Naive thymus-derived CD8-positive, alpha-beta T cell (primary cell): ENCODE results near the gene ATRIP. TPM values are rescaled to one million over a fixed set of nuclear protein-coding genes. Genes with fewer than 3 reads are reported as not detected.
A peak's percentile ranks its signal among the peaks of the same experiment; 100 is the strongest.
"Not testable (repeated sequence)": the region's sequence is repeated elsewhere in the genome, so short reads cannot be mapped to it uniquely, and the experiment has no call there.

Source experiments
- ATAC-seq, 2 donors: fragments of 150-1000 bp; cut with Tn5 transposase in 1 of 2; sonication (Bioruptor Pico), chemical (Tn5 transposase) in 1 of 2; 1 replicate in 1 of 2; 2 replicates in 1 of 2; pipeline ENCODE4 v1.10.0; 2021; ENCODE audit warnings: mild to moderate bottlenecking in 2 of 2, moderate library complexity in 2 of 2
- POLR2A ChIA-PET: fragments of 350-600 bp; sonication (Branson Sonifier 250); formaldehyde crosslinking; loops from one replicate; lab custom pipeline; 2021; ENCODE audit warnings: antibody characterized with exemption; lab: Charles Lee
- DNase-seq, 10 donors: peaks; one replicate each; pipeline versions ENCODE4 v3.0.0 to v3.0.0-alpha.2; 2020 to 2022
- H3K27ac Mint-ChIP-seq, 10 donors: one replicate each; pipeline ENCODE4 v1.8.0; 2020 to 2022; ENCODE audit warnings: mild to moderate bottlenecking in 10 of 10, mixed read lengths in 10 of 10, moderate library complexity in 4 of 10, inconsistent platforms in 1 of 10
- H3K27me3 Mint-ChIP-seq, 5 donors: one replicate each; pipeline ENCODE4 v1.8.0; 2021 to 2022; ENCODE audit warnings: mixed read lengths in 5 of 5
- H3K36me3 Mint-ChIP-seq, 3 donors: one replicate each; pipeline ENCODE4 v1.8.0; 2020 to 2022; ENCODE audit warnings: mixed read lengths in 3 of 3, mild to moderate bottlenecking in 2 of 3, inconsistent platforms in 1 of 3
- H3K4me1 Mint-ChIP-seq, 4 donors: one replicate each; pipeline ENCODE4 v1.8.0; 2021 to 2022; ENCODE audit warnings: mixed read lengths in 4 of 4
- H3K4me3 Mint-ChIP-seq, 10 donors: one replicate each; pipeline ENCODE4 v1.8.0; 2020 to 2022; ENCODE audit warnings: mild to moderate bottlenecking in 10 of 10, mixed read lengths in 10 of 10, moderate library complexity in 6 of 10, inconsistent platforms in 1 of 10
- H3K9me3 Mint-ChIP-seq, 9 donors: one replicate each; pipeline ENCODE4 v1.8.0; 2020 to 2022; ENCODE audit warnings: mixed read lengths in 9 of 9, mild to moderate bottlenecking in 3 of 9, inconsistent platforms in 1 of 9, moderate library complexity in 1 of 9
- polyA plus RNA-seq, 3 donors: library from polyadenylated mRNA; unstranded; fragments of 300-500 nt; fragmentation: Illumina TruSeq; gene quantifications; one replicate each; pipeline ENCODE4 v1.2.3, GENCODE V29; 2021
- total RNA-seq, 8 experiments: library from RNA in 2 of 8; stranded (reverse) in 2 of 8; gene quantifications; one replicate each; pipeline ENCODE4 v1.2.3 and lab custom pipeline; 2021 to 2026

ATRIP gene
- total and polyA plus RNA-seq, 5 experiments from 2014 or later = 8.9 to 17.5 (median 13.2) TPM

- peak overlapping the region; percentile 67 to 99 (median 97) for H3K27ac Mint-ChIP-seq
- H3K27me3 Mint-ChIP-seq = no peaks in the 10 kb centered on the region
- H3K4me1 Mint-ChIP-seq = peaks cover 27 to 55% (median 50%) of the 10 kb centered on the region in 4 donors
- POLR2A ChIA-PET = interaction anchor here (0.6 to 2.3 kb wide), 8 partner anchors 10 to 177 kb away, joined by 3 to 16 read pairs (median 4); partner anchors contain the start of genes ATRIP, CCDC51, NME6 and SHISA5
- DNase-seq = no peak
- H3K9me3 Mint-ChIP-seq = no peaks in the 10 kb centered on the region
- H3K36me3 Mint-ChIP-seq = no peaks in the 10 kb centered on the region
- no peak for ATAC-seq
- peak overlapping the region in 9 of 10 donors; percentile 22 to 92 (median 87) for H3K4me3 Mint-ChIP-seq
Observed at GRCh38 chr3:48477959-48478520, 31.5 kb downstream of the ATRIP start.

GRCh38 chr3:48478626-48479555 lies 32.4 kb downstream of the ATRIP start:
- ATAC-seq (peak; percentile 88 to 89), DNase-seq (peak; percentile 35 to 88 (median 65))
- Mint-ChIP-seq H3K4me1 (peaks cover 22 to 48% (median 43%) of the 10 kb centered on the region in 4 donors), H3K27me3 (no peaks in the 10 kb centered on the region), H3K9me3 (no peaks in the 10 kb centered on the region), H3K27ac (peak overlapping the region; percentile 91 to 99 (median 97)), H3K36me3 (no peaks in the 10 kb centered on the region), H3K4me3 (peak overlapping the region; percentile 70 to 93 (median 88))
- POLR2A ChIA-PET = interaction anchor here (0.5 to 2.3 kb wide), 18 partner anchors 9 to 178 kb away, joined by 3 to 33 read pairs (median 6); partner anchors contain the start of genes ATRIP, CCDC51, NME6 and SHISA5

- Mint-ChIP-seq H3K27ac (peak overlapping the region in 2 of 10 donors; percentile 3 to 29), H3K4me1 (peaks cover 19 to 42% (median 35%) of the 10 kb centered on the region in 4 donors)
- H3K4me3 Mint-ChIP-seq, H3K36me3 Mint-ChIP-seq, H3K27me3 Mint-ChIP-seq, H3K9me3 Mint-ChIP-seq, DNase-seq, POLR2A ChIA-PET, ATAC-seq: not testable (repeated sequence)
Observed at GRCh38 chr3:48480891-48481290, 34.4 kb downstream of the ATRIP start.

GRCh38 chr3:48482822-48483221 lies 36.3 kb downstream of the ATRIP start:
- H3K36me3 Mint-ChIP-seq, H3K4me3 Mint-ChIP-seq, H3K27me3 Mint-ChIP-seq, H3K9me3 Mint-ChIP-seq, H3K27ac Mint-ChIP-seq, ATAC-seq, DNase-seq: not testable (repeated sequence)
- POLR2A ChIA-PET = interaction anchor here (0.6 to 1.3 kb wide), 5 partner anchors 9 to 32 kb away, joined by 3 to 12 read pairs (median 4); partner anchors contain the start of gene SHISA5
- H3K4me1 Mint-ChIP-seq = peaks cover 15 to 26% (median 24%) of the 10 kb centered on the region in 4 donors

- Mint-ChIP-seq H3K27me3 (no peaks in the 10 kb centered on the region), H3K9me3 (no peaks in the 10 kb centered on the region), H3K36me3 (no peaks in the 10 kb centered on the region), H3K4me1 (peaks cover 0 to 1% (median under 1%) of the 10 kb centered on the region in 4 donors), H3K4me3 (no peak overlapping the region), H3K27ac (peak overlapping the region in 1 of 10 donors; percentile 19)
- DNase-seq (no peak), ATAC-seq (no peak)
- POLR2A ChIA-PET = no interaction called here
Observed at GRCh38 chr3:48486952-48487351, 40.4 kb downstream of the ATRIP start.

- H3K36me3 Mint-ChIP-seq = peaks cover 0 to 11% (median 5%) of the 10 kb centered on the region in 3 donors
- no peaks in the 10 kb centered on the region for H3K9me3 Mint-ChIP-seq
- peak overlapping the region in 1 of 10 donors; percentile 13 for H3K27ac Mint-ChIP-seq
- H3K4me3 Mint-ChIP-seq = no peak overlapping the region
- peaks cover 0 to 7% (median under 1%) of the 10 kb centered on the region in 4 donors for H3K4me1 Mint-ChIP-seq
- DNase-seq = no peak
- ATAC-seq = no peak
- H3K27me3 Mint-ChIP-seq = no peaks in the 10 kb centered on the region
- POLR2A ChIA-PET = interaction anchor here (1.2 kb wide), 1 partner anchor 12 kb away, joined by 11 read pairs; no protein-coding TSS in a partner anchor
Observed at GRCh38 chr3:48492461-48493202, 46.1 kb downstream of the ATRIP start.

- ATAC-seq (no peak), DNase-seq (no peak)
- POLR2A ChIA-PET = interaction anchor here (0.7 to 1.2 kb wide), 3 partner anchors 11 to 1330 kb away, joined by 4 to 11 read pairs (median 5); no protein-coding TSS in a partner anchor
- H3K9me3 Mint-ChIP-seq = no peaks in the 10 kb centered on the region
- peaks cover 0 to 14% (median 7%) of the 10 kb centered on the region in 3 donors for H3K36me3 Mint-ChIP-seq
- peaks cover 0 to 9% (median under 1%) of the 10 kb centered on the region in 4 donors for H3K4me1 Mint-ChIP-seq
- H3K27ac Mint-ChIP-seq = peak overlapping the region in 1 of 10 donors; percentile 13
- H3K27me3 Mint-ChIP-seq = no peaks in the 10 kb centered on the region
- no peak overlapping the region for H3K4me3 Mint-ChIP-seq
Observed at GRCh38 chr3:48493203-48493501, 46.6 kb downstream of the ATRIP start.

GRCh38 chr3:48500656-48501055 lies 54.1 kb downstream of the ATRIP start:
- DNase-seq (no peak), ATAC-seq (no peak)
- Mint-ChIP-seq H3K9me3 (no peaks in the 10 kb centered on the region), H3K4me3 (peak overlapping the region in 1 of 10 donors; percentile 5), H3K4me1 (peaks cover 19 to 44% (median 38%) of the 10 kb centered on the region in 4 donors), H3K27ac (peak overlapping the region in 5 of 10 donors; percentile 2 to 82 (median 74)), H3K36me3 (peaks cover 0 to 15% (median 8%) of the 10 kb centered on the region in 3 donors), H3K27me3 (no peaks in the 10 kb centered on the region)
- POLR2A ChIA-PET = interaction anchor here (0.9 to 1.6 kb wide), 3 partner anchors 21 to 60 kb away, joined by 3 to 8 read pairs (median 3); no protein-coding TSS in a partner anchor

GRCh38 chr3:48501196-48501595 lies 54.7 kb downstream of the ATRIP start:
- H3K9me3 Mint-ChIP-seq = no peaks in the 10 kb centered on the region
- POLR2A ChIA-PET = interaction anchor here (1.1 to 1.6 kb wide), 2 partner anchors 28 to 60 kb away, joined by 3 to 8 read pairs; no protein-coding TSS in a partner anchor
- H3K36me3 Mint-ChIP-seq = peaks cover 0 to 13% (median 6%) of the 10 kb centered on the region in 3 donors
- H3K27me3 Mint-ChIP-seq = no peaks in the 10 kb centered on the region
- DNase-seq (no peak), ATAC-seq (no peak)
- peak overlapping the region in 1 of 10 donors; percentile 6 for H3K4me3 Mint-ChIP-seq
- H3K27ac Mint-ChIP-seq = peak overlapping the region; percentile 1 to 82 (median 61)
- H3K4me1 Mint-ChIP-seq = peaks cover 19 to 46% (median 40%) of the 10 kb centered on the region in 4 donors

- Mint-ChIP-seq H3K4me3 (peak overlapping the region in 9 of 10 donors; percentile 48 to 88 (median 78)), H3K9me3 (no peaks in the 10 kb centered on the region), H3K27ac (peak overlapping the region in 9 of 10 donors; percentile 42 to 94 (median 82)), H3K27me3 (no peaks in the 10 kb centered on the region), H3K4me1 (peaks cover 24 to 52% (median 49%) of the 10 kb centered on the region in 4 donors), H3K36me3 (peaks cover 0 to 13% (median 6%) of the 10 kb centered on the region in 3 donors)
- POLR2A ChIA-PET = interaction anchor here (1.6 to 1.7 kb wide), 2 partner anchors 20 to 29 kb away, joined by 8 to 12 read pairs; no protein-coding TSS in a partner anchor
- ATAC-seq = no peak
- DNase-seq = no peak
Observed at GRCh38 chr3:48502121-48502520, 55.6 kb downstream of the ATRIP start.

- DNase-seq (no peak), ATAC-seq (no peak)
- POLR2A ChIA-PET = interaction anchor here (0.6 to 3.3 kb wide), 5 partner anchors 9 to 66 kb away, joined by 3 to 12 read pairs (median 7); no protein-coding TSS in a partner anchor
- H3K27me3 Mint-ChIP-seq = no peaks in the 10 kb centered on the region
- peak overlapping the region; percentile 46 to 94 (median 72) for H3K27ac Mint-ChIP-seq
- peak overlapping the region; percentile 48 to 88 (median 78) for H3K4me3 Mint-ChIP-seq
- H3K4me1 Mint-ChIP-seq = peaks cover 29 to 59% (median 55%) of the 10 kb centered on the region in 4 donors
- peaks cover 0 to 10% (median 6%) of the 10 kb centered on the region in 3 donors for H3K36me3 Mint-ChIP-seq
- no peaks in the 10 kb centered on the region for H3K9me3 Mint-ChIP-seq
Observed at GRCh38 chr3:48502728-48503168, 56.2 kb downstream of the ATRIP start.
